B cell (primary cell): ENCODE data around the gene CHCHD3. TPM values are rescaled to one million over a fixed set of nuclear protein-coding genes. Genes with fewer than 3 reads are reported as not detected.

Experiments used
- ATAC-seq: fragments of 200-7000 bp; cut with Tn5 transposase; one replicate; pipeline ENCODE4 v1.10.0; 2021; ENCODE audit warnings: low read depth, mild to moderate bottlenecking, moderate number of reproducible peaks, moderate library complexity
- CTCF ChIA-PET: fragments of 350-600 bp; sonication (Branson Sonifier 250); formaldehyde crosslinking; loops from one replicate; lab custom pipeline; 2021; ENCODE audit warnings: antibody characterized with exemption, inconsistent platforms; lab: Charles Lee
- POLR2A ChIA-PET: fragments of 350-600 bp; sonication (Branson Sonifier 250); formaldehyde crosslinking; loops from one replicate; lab custom pipeline; 2021; ENCODE audit warnings: antibody characterized with exemption; lab: Charles Lee
- DNase-seq: peaks from one replicate; pipeline ENCODE4 v3.0.0; 2013
- H2AFZ ChIP-seq: 2 replicates; pipeline ENCODE4 v1.6.1; 2012; ENCODE audit warnings: mild to moderate bottlenecking, low read depth, low read length; ENCODE audit not compliant: insufficient read depth, poor library complexity, severe bottlenecking
- H3K27ac ChIP-seq, 2 donors: 1 replicate in 1 of 2; 2 replicates in 1 of 2; pipeline ENCODE4 v1.5.1; 2012 to 2013; ENCODE audit warnings: low read length in 2 of 2, mild to moderate bottlenecking in 2 of 2, moderate library complexity in 1 of 2
- H3K27me3 ChIP-seq, 4 experiments: fragments of 200-600 bp in 1 of 4; sonication (generic) in 1 of 4; replicated peaks in 1 of 4; 1 replicate in 2 of 4; 2 replicates in 2 of 4; pipeline versions ENCODE4 v1.6.1 to v1.7.0; 2013 to 2016; ENCODE audit warnings: low read length in 3 of 4, mild to moderate bottlenecking in 2 of 4, mixed read lengths in 1 of 4, moderate library complexity in 1 of 4; ENCODE audit not compliant: insufficient read depth in 4 of 4, control insufficient read depth in 3 of 4; ENCODE audit errors: control extremely low read depth in 1 of 4
- H3K36me3 ChIP-seq, 2 experiments: replicated peaks in 1 of 2; 1 replicate in 1 of 2; 2 replicates in 1 of 2; pipeline versions ENCODE4 v1.6.1 to v1.7.1; 2013; ENCODE audit warnings: low read length in 1 of 2; ENCODE audit not compliant: insufficient read depth in 2 of 2, control insufficient read depth in 1 of 2; ENCODE audit errors: control extremely low read depth in 1 of 2, extremely low read depth in 1 of 2
- H3K4me1 ChIP-seq, 2 donors: fragments of 200-600 bp in 1 of 2; sonication (generic) in 1 of 2; 1 replicate in 1 of 2; 2 replicates in 1 of 2; pipeline versions ENCODE4 v1.5.1 to v1.6.1; 2013 to 2017; ENCODE audit warnings: low read length in 2 of 2; ENCODE audit not compliant: control insufficient read depth in 2 of 2, insufficient read depth in 2 of 2
- H3K4me2 ChIP-seq: replicated peaks from 2 replicates; pipeline ENCODE3; 2012; ENCODE audit warnings: mild to moderate bottlenecking, low read depth, low read length; ENCODE audit not compliant: poor library complexity, severe bottlenecking
- H3K4me3 ChIP-seq, 5 experiments: fragments of 200-600 bp in 1 of 5; sonication (generic) in 1 of 5; 1 replicate in 3 of 5; 2 replicates in 2 of 5; pipeline versions ENCODE4 v1.5.1 to v1.7.0; 2011 to 2016; ENCODE audit warnings: low read length in 4 of 5, mild to moderate bottlenecking in 4 of 5, low read depth in 2 of 5, control low read depth in 1 of 5, moderate library complexity in 1 of 5; ENCODE audit not compliant: insufficient read depth in 1 of 5; ENCODE audit errors: control extremely low read depth in 1 of 5, extremely low read depth in 1 of 5
- H3K79me2 ChIP-seq: fragments of 200-600 bp; sonication (generic); one replicate; pipeline ENCODE4 v1.6.0; 2016; ENCODE audit warnings: low read length; ENCODE audit not compliant: control insufficient read depth, insufficient read depth
- H3K9ac ChIP-seq: fragments of 200-600 bp; sonication (generic); 2 replicates; pipeline ENCODE4 v1.6.1; 2017; ENCODE audit warnings: mild to moderate bottlenecking, low read length, moderate library complexity
- H3K9me3 ChIP-seq, 3 donors: one replicate each; pipeline versions ENCODE4 v1.6.1 to v1.7.1; 2013; ENCODE audit warnings: low read length in 2 of 3; ENCODE audit not compliant: control insufficient read depth in 2 of 3, insufficient read depth in 1 of 3; ENCODE audit errors: control extremely low read depth in 1 of 3
- H4K20me1 ChIP-seq: 2 replicates; pipeline ENCODE4 v1.6.0; 2012; ENCODE audit warnings: mild to moderate bottlenecking, low read length; ENCODE audit not compliant: insufficient read depth, control insufficient read depth, poor library complexity, severe bottlenecking
- H3K27ac Mint-ChIP-seq: one replicate; pipeline ENCODE4 v1.8.0; 2021; ENCODE audit warnings: mixed read lengths
- H3K27me3 Mint-ChIP-seq: one replicate; pipeline ENCODE4 v1.8.0; 2021; ENCODE audit warnings: mixed read lengths
- H3K4me1 Mint-ChIP-seq: one replicate; pipeline ENCODE4 v1.8.0; 2021; ENCODE audit warnings: mixed read lengths
- H3K4me3 Mint-ChIP-seq: one replicate; pipeline ENCODE4 v1.8.0; 2021; ENCODE audit warnings: mixed read lengths
- H3K9me3 Mint-ChIP-seq: one replicate; pipeline ENCODE4 v1.8.0; 2022; ENCODE audit warnings: mixed read lengths; ENCODE audit not compliant: insufficient read depth
- CTCF ChIP-seq: fragments of 200-600 bp; IDR thresholded peaks from one replicate; pipeline ENCODE4 v1.8.0; 2022; ENCODE audit warnings: antibody characterized with exemption, mild to moderate bottlenecking
- EZH2 ChIP-seq: IDR thresholded peaks from 2 replicates; pipeline ENCODE4 v1.6.1; 2012; ENCODE audit warnings: borderline replicate concordance, low read depth, mild to moderate bottlenecking, moderate library complexity, low read length; ENCODE audit not compliant: insufficient read depth, poor library complexity, severe bottlenecking
- WGBS: methylation state at CpG from one replicate; pipeline ENCODE4 v1.1.5; 2013; ENCODE audit warnings: missing lambda C conversion rate; ENCODE audit not compliant: insufficient coverage; 5-methylcytosine and 5-hydroxymethylcytosine counted together
- intact Hi-C: fragments of 100-400 bp; cut with micrococcal nuclease; formaldehyde crosslinking; loops from one replicate; pipeline ENCODE4 v1.10.0; 2022
- polyA plus RNA-seq: library from polyadenylated mRNA; depleted of rRNA; stranded (reverse); fragments of >200 nt; gene quantifications from 2 replicates; pipeline ENCODE4 v1.2.3, GENCODE V29; 2012
- small RNA-seq: library from RNA; depleted of rRNA; stranded (forward); fragments of <200 nt; gene quantifications from one replicate; pipeline ENCODE3, GENCODE V24; 2012; ENCODE audit warnings: low replicate concordance, low read depth; ENCODE audit not compliant: insufficient read length
- total RNA-seq, 2 donors: library from RNA; stranded (reverse); fragments of 120-200 nt in 1 of 2; gene quantifications; 1 replicate in 1 of 2; 2 replicates in 1 of 2; pipeline versions ENCODE4 v1.2.3 to v1.2.4, GENCODE V29; 2013 to 2022

CHCHD3 gene
- total and polyA plus RNA-seq, 2 donors (not counting 1 experiment from before 2014, with no cell fraction given), result 20.1 to 38.4 TPM

GRCh38 chr7:132738254-132738653 is 343.6 kb downstream of the CHCHD3 start:
- Histone ChIP-seq H3K9me3 (peaks cover 0 to 5% (median 0%) of the 10 kb centered on the region in 3 donors), H3K79me2 (no peaks in the 10 kb centered on the region), H3K27me3 (peaks cover 0 to 3% (median 0%) of the 10 kb centered on the region in 4 experiments), H3K4me2 (no peak overlapping the region), H3K9ac (no peak overlapping the region), H4K20me1 (no peaks in the 10 kb centered on the region), H2AFZ (no peak overlapping the region), H3K4me1 (no peaks in the 10 kb centered on the region), H3K4me3 (no peak overlapping the region), H3K27ac (no peak overlapping the region), H3K36me3 (no peaks in the 10 kb centered on the region)
- ChIA-PET POLR2A (no interaction called here), CTCF (no interaction called here)
- Mint-ChIP-seq H3K27ac (no peak overlapping the region), H3K27me3 (peaks cover 17% of the 10 kb centered on the region), H3K9me3 (no peaks in the 10 kb centered on the region), H3K4me1 (no peaks in the 10 kb centered on the region), H3K4me3 (no peak overlapping the region)
- no peak for TF ChIP-seq EZH2
- TF ChIP-seq CTCF, result no peak
- DNase-seq (no peak), ATAC-seq (no peak)
- intact Hi-C loops, result no loop called here
- WGBS, result no CpG with 5 or more reads among the region's 2 CpGs

GRCh38 chr7:132735476-132735875 is 346.4 kb downstream of the CHCHD3 start:
- Histone ChIP-seq H3K9me3 (peaks cover 0 to 5% (median 0%) of the 10 kb centered on the region in 3 donors), H3K27ac (no peak overlapping the region), H3K79me2 (no peaks in the 10 kb centered on the region), H3K4me3 (no peak overlapping the region), H3K4me2 (no peak overlapping the region), H4K20me1 (no peaks in the 10 kb centered on the region), H3K27me3 (peaks cover 0 to 3% (median 1%) of the 10 kb centered on the region in 4 experiments), H2AFZ (no peak overlapping the region), H3K9ac (no peak overlapping the region), H3K4me1 (no peaks in the 10 kb centered on the region), H3K36me3 (no peaks in the 10 kb centered on the region)
- CTCF ChIA-PET, result no interaction called here
- no peak for DNase-seq
- no peak for ATAC-seq
- TF ChIP-seq CTCF (no peak), EZH2 (no peak)
- WGBS, result 100% methylated on average over 1 of the region's 3 CpGs
- no peaks in the 10 kb centered on the region for H3K4me1 Mint-ChIP-seq
- intact Hi-C loops, result no loop called here
- H3K4me3 Mint-ChIP-seq, result no peak overlapping the region
- peaks cover 12% of the 10 kb centered on the region for H3K27me3 Mint-ChIP-seq
- POLR2A ChIA-PET, result no interaction called here
- H3K9me3 Mint-ChIP-seq, result no peaks in the 10 kb centered on the region
- no peak overlapping the region for H3K27ac Mint-ChIP-seq

Small RNA genes within 50 kb of the gene (small RNA-seq; reads per million reads assigned to genes)
- not detected for gene RF00218
- gene RNU6-92P, result not detected

Other genes with a start within 250 kb of the CHCHD3 start
- gene EXOC4, start 171.0 kb upstream of the CHCHD3 start, total RNA-seq, result 132 and 135 TPM in 2 replicates
- gene EXOC4, start 171.0 kb upstream of the CHCHD3 start, polyA plus RNA-seq, result 15.3 and 16.7 TPM in 2 replicates